Panc1 (cell line): ENCODE measurements around the gene GNAO1. TPM values are rescaled to one million over a fixed set of nuclear protein-coding genes. Genes with fewer than 3 reads are reported as not detected.

Experiments used
- ATAC-seq: fragments of 200-7000 bp; cut with Tn5 transposase; 2 replicates; pipeline ENCODE4 v1.9.1; 2020; ENCODE audit warnings: mild to moderate bottlenecking, moderate library complexity
- BruUV-seq: library from RNA; stranded (reverse); fragments of 400-500 nt; replicated peaks from 2 replicates; lab custom pipeline; 2021; lab: Mats Ljungman, UMichigan
- CTCF ChIA-PET: fragments of 300-600 bp; sonication (Branson Sonifier 250); formaldehyde crosslinking; loops from one replicate; lab custom pipeline; 2022; ENCODE audit warnings: antibody characterized with exemption; lab: Charles Lee
- POLR2A ChIA-PET: fragments of 300-600 bp; sonication (Branson Sonifier 250); formaldehyde crosslinking; loops from one replicate; lab custom pipeline; 2022; ENCODE audit warnings: antibody characterized with exemption; lab: Charles Lee
- DNase-seq: peaks from one replicate; pipeline ENCODE4 v3.0.0-alpha.2; 2010; ENCODE audit warnings: low read depth, low spot score
- H3K27ac ChIP-seq: 2 replicates; pipeline ENCODE4 v1.5.1; 2011; ENCODE audit warnings: mild to moderate bottlenecking, low read length, inconsistent platforms
- H3K27me3 ChIP-seq: fragments of 200-500 bp; sonication (Bioruptor generic); 2 replicates; pipeline ENCODE4 v1.6.0; 2014; ENCODE audit warnings: low read length, inconsistent platforms; ENCODE audit not compliant: control insufficient read depth, insufficient read depth
- H3K36me3 ChIP-seq: fragments of 200-500 bp; sonication (Bioruptor generic); 2 replicates; pipeline ENCODE4 v1.5.1; 2014; ENCODE audit warnings: inconsistent platforms, mild to moderate bottlenecking, low read length, moderate library complexity; ENCODE audit not compliant: control insufficient read depth, insufficient read depth
- H3K4me1 ChIP-seq: 2 replicates; pipeline ENCODE4 v1.5.1; 2011; ENCODE audit warnings: inconsistent platforms, mild to moderate bottlenecking, low read length, moderate library complexity; ENCODE audit not compliant: control insufficient read depth, insufficient read depth
- H3K4me3 ChIP-seq, 2 experiments: 2 replicates each; pipeline ENCODE4 v1.5.1; 2011 to 2012; ENCODE audit warnings: low read depth in 2 of 2, low read length in 2 of 2, mild to moderate bottlenecking in 2 of 2, inconsistent platforms in 1 of 2, moderate library complexity in 1 of 2
- H3K9me3 ChIP-seq: fragments of 200-500 bp; sonication (Bioruptor generic); 2 replicates; pipeline ENCODE4 v1.5.1; 2014; ENCODE audit warnings: low read depth, mild to moderate bottlenecking, inconsistent platforms, low read length, moderate library complexity; ENCODE audit not compliant: control insufficient read depth, insufficient read depth
- CTCF ChIP-seq: fragments of 450-650 bp; IDR thresholded peaks from 2 replicates; pipeline ENCODE4 v1.5.1; 2017; ENCODE audit warnings: mild to moderate bottlenecking
- POLR2AphosphoS5 ChIP-seq: IDR thresholded peaks from 2 replicates; pipeline ENCODE4 v1.6.1; 2012; ENCODE audit warnings: mild to moderate bottlenecking, low read depth, low read length, moderate library complexity
- SIN3A ChIP-seq: IDR thresholded peaks from 2 replicates; pipeline ENCODE4 v1.6.1; 2012; ENCODE audit warnings: low read depth, mild to moderate bottlenecking, low read length, moderate library complexity, borderline replicate concordance; ENCODE audit not compliant: insufficient read depth
- TCF7L2 ChIP-seq: IDR thresholded peaks from 2 replicates; pipeline ENCODE4 v1.6.1; 2011; ENCODE audit warnings: mild to moderate bottlenecking, low read depth, low read length, inconsistent platforms
- in situ Hi-C: cut with HindIII; loops from 2 replicates; pipeline ENCODE4 v1.10.0; 2016; ENCODE audit warnings: low sequenced_read_pairs, low pct_unique_long_range_greater_than_20kb
- intact Hi-C: fragments of 100-400 bp; cut with micrococcal nuclease; formaldehyde crosslinking; loops from one replicate; pipeline ENCODE4 v1.10.0; 2022; ENCODE audit not compliant: unreplicated experiment
- total RNA-seq: library from RNA; stranded (reverse); gene quantifications from one replicate; pipeline ENCODE4 v1.2.1, GENCODE V29; 2021; ENCODE audit not compliant: unreplicated experiment
- TF ChIP-seq, protein P1 (sequence below), 2 experiments: IDR thresholded peaks; 2 replicates each; pipeline ENCODE4 v1.6.1; 2011 to 2012; ENCODE audit warnings: low read depth in 2 of 2, control low read depth in 1 of 2, low read length in 1 of 2, mild to moderate bottlenecking in 1 of 2, moderate library complexity in 1 of 2; ENCODE audit not compliant: insufficient read depth in 1 of 2

Gene GNAO1
- total RNA-seq, 1 experiment from 2014 or later: 33.4 TPM

GRCh38 chr16:56202036-56202435 lies 10.7 kb downstream of the GNAO1 start:
- H3K4me1 ChIP-seq: peaks cover 7% of the 10 kb centered on the region; the same call in 1 of the 2 replicates
- BruUV-seq: no TSS peak
- POLR2A ChIA-PET: no interaction called here
- ATAC-seq (no peak), DNase-seq (no peak)
- H3K36me3 ChIP-seq: no peaks in the 10 kb centered on the region
- H3K27me3 ChIP-seq: no peaks in the 10 kb centered on the region
- H3K9me3 ChIP-seq: no peaks in the 10 kb centered on the region
- no peak overlapping the region for H3K4me3 ChIP-seq
- no peak overlapping the region for H3K27ac ChIP-seq
- intact Hi-C loops (no loop called here), in situ Hi-C loops (no loop called here)
- CTCF ChIA-PET: interaction anchor here (0.6 kb wide), 1 partner anchor 98 kb away, joined by 3 read pairs; no protein-coding TSS in a partner anchor
- TF ChIP-seq, protein P1, sequence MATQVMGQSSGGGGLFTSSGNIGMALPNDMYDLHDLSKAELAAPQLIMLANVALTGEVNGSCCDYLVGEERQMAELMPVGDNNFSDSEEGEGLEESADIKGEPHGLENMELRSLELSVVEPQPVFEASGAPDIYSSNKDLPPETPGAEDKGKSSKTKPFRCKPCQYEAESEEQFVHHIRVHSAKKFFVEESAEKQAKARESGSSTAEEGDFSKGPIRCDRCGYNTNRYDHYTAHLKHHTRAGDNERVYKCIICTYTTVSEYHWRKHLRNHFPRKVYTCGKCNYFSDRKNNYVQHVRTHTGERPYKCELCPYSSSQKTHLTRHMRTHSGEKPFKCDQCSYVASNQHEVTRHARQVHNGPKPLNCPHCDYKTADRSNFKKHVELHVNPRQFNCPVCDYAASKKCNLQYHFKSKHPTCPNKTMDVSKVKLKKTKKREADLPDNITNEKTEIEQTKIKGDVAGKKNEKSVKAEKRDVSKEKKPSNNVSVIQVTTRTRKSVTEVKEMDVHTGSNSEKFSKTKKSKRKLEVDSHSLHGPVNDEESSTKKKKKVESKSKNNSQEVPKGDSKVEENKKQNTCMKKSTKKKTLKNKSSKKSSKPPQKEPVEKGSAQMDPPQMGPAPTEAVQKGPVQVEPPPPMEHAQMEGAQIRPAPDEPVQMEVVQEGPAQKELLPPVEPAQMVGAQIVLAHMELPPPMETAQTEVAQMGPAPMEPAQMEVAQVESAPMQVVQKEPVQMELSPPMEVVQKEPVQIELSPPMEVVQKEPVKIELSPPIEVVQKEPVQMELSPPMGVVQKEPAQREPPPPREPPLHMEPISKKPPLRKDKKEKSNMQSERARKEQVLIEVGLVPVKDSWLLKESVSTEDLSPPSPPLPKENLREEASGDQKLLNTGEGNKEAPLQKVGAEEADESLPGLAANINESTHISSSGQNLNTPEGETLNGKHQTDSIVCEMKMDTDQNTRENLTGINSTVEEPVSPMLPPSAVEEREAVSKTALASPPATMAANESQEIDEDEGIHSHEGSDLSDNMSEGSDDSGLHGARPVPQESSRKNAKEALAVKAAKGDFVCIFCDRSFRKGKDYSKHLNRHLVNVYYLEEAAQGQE (IDR thresholded peaks at IDR 0.05; ENCODE audit: insufficient read depth in 1 of 2, low read depth in 2 of 2, low read length in 1 of 2): no peak
- TF ChIP-seq SIN3A: no peak
- no peak for TF ChIP-seq TCF7L2
- no peak for TF ChIP-seq CTCF
- TF ChIP-seq POLR2AphosphoS5: no peak

- in situ Hi-C loops: no loop called here
- peak; percentile 83 for ATAC-seq
- BruUV-seq: no TSS peak
These were observed 11.8 kb downstream of the GNAO1 start for GRCh38 chr16:56203052-56203451.

More at GRCh38 chr16:56203052-56203451, 11.8 kb downstream of the GNAO1 start:
- Histone ChIP-seq H3K27ac (no peak overlapping the region; the same call in 1 of the 2 replicates), H3K36me3 (no peaks in the 10 kb centered on the region), H3K4me1 (peaks cover 7% of the 10 kb centered on the region; the same call in 1 of the 2 replicates), H3K9me3 (no peaks in the 10 kb centered on the region), H3K4me3 (no peak overlapping the region), H3K27me3 (no peaks in the 10 kb centered on the region)
- intact Hi-C loops: no loop called here
- TF ChIP-seq TCF7L2 (no peak), POLR2AphosphoS5 (no peak), CTCF (peak; percentile 28)
- POLR2A ChIA-PET: no interaction called here
- CTCF ChIA-PET: interaction anchor here (0.5 kb wide), 1 partner anchor 153 kb away, joined by 3 read pairs; no protein-coding TSS in a partner anchor
- no peak for DNase-seq
